HG03039 (cell line): ENCODE results near the gene TRMT2A.

ENCODE experiments used
- ATAC-seq: cut with Tn5 transposase; IDR thresholded peaks from one replicate; pipeline ENCODE4 v1.9.1; 2021; ENCODE audit warnings: mild to moderate bottlenecking, moderate library complexity; ENCODE audit not compliant: unreplicated experiment

TRMT2A gene

GRCh38 chr22:20123366-20124082 lies 6.5 kb upstream of the TRMT2A start:
- no peak for ATAC-seq

GRCh38 chr22:20121856-20122415 lies 4.9 kb upstream of the TRMT2A start:
- ATAC-seq = no peak

- ATAC-seq = no peak
Observed at GRCh38 chr22:20118300-20119020, 1.4 kb upstream of the TRMT2A start.

- ATAC-seq = peak; percentile 16
Observed at GRCh38 chr22:20117633-20118299, 740 bp upstream of the TRMT2A start.

- no peak for ATAC-seq
Observed at GRCh38 chr22:20116376-20116950, 563 bp downstream of the TRMT2A start.

GRCh38 chr22:20115691-20116375 lies 1.2 kb downstream of the TRMT2A start, which contains the start of gene RANBP1:
TSS of gene RANBP1 (plus strand) at chr22:20116104. CDS start at chr22:20116185, 81 bp downstream.
- ATAC-seq = no peak

- no peak for ATAC-seq
Observed at GRCh38 chr22:20114506-20115475, 2.2 kb downstream of the TRMT2A start.

- no peak for ATAC-seq
Observed at GRCh38 chr22:20113551-20114310, 3.3 kb downstream of the TRMT2A start.

GRCh38 chr22:20112623-20113511 lies 4.2 kb downstream of the TRMT2A start:
- ATAC-seq = no peak

- no peak for ATAC-seq
Observed at GRCh38 chr22:20111689-20112622, 5.1 kb downstream of the TRMT2A start.

- ATAC-seq = no peak
Observed at GRCh38 chr22:20111045-20111688, 5.9 kb downstream of the TRMT2A start.

- ATAC-seq = no peak
Observed at GRCh38 chr22:20110359-20110985, 6.6 kb downstream of the TRMT2A start.

- no peak for ATAC-seq
Observed at GRCh38 chr22:20109411-20110358, 7.3 kb downstream of the TRMT2A start.

- ATAC-seq = no peak
Observed at GRCh38 chr22:20108757-20109230, 8.2 kb downstream of the TRMT2A start.
